GM12864 (cell line): Measurements from ENCODE around the gene CALD1.
"Not testable (repeated sequence)": the region's sequence is repeated elsewhere in the genome, so short reads cannot be mapped to it uniquely, and the experiment has no call there.

Experiments
- DNase-seq: peaks from one replicate; pipeline ENCODE4 v3.0.0-alpha.2; 2011; ENCODE audit warnings: low read depth
- H3K4me3 ChIP-seq: 2 replicates; pipeline ENCODE4 v1.5.1; 2011; ENCODE audit warnings: mild to moderate bottlenecking, low read depth, low read length, control low read depth
- CTCF ChIP-seq: IDR thresholded peaks from 2 replicates; pipeline ENCODE4 v1.5.1; 2011; ENCODE audit warnings: low read depth, mild to moderate bottlenecking, moderate library complexity, low read length, control low read depth, inconsistent platforms; ENCODE audit errors: missing control alignments

Gene CALD1

DNA sequence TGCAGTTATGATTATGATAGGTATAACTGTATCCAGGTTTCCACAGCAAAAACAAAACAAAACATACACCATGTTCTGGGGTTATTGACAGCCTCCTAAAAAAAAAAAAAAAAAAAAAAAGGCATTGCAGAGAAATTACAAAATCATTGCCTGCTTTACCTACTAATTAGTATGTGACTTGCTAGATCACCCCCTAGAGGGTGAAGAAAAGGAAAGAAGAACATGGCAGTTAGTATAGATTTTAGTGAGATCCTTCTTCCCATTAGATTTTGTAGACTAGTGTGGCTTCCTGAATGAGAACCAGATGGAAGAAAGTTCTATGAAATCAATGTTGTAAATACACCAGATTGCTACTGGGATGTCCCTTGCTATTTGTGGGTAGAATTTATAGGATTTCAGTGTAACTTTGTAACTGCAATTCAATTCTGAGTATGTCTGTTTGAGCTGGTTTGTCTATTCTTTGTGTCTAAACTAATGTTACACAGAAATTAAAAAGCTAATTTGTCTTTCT is 182.9 kb downstream of the CALD1 start:
- H3K4me3 ChIP-seq, result no peak overlapping the region
- no peak for TF ChIP-seq CTCF
- no peak for DNase-seq

DNA sequence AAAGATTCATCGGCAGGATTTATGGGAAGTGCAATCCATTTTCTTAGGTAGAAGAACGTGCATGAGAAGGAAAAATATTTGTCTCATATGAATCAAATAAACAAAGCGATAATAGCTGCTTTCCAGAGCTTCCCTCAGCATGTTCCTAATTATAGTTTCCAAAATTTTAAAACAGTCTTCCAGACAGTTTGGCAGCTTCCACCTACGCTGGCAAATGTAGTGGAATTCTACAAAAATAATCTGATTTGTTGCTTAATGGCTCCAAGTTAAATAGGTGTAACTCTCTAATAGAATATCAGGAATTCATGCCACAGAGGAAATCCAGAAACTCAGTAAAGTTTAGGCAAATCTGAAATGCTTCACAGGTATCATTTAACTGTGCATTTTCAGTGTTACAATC is 183.6 kb downstream of the CALD1 start:
- no peak for TF ChIP-seq CTCF
- DNase-seq, result no peak
- H3K4me3 ChIP-seq, result no peak overlapping the region

DNA sequence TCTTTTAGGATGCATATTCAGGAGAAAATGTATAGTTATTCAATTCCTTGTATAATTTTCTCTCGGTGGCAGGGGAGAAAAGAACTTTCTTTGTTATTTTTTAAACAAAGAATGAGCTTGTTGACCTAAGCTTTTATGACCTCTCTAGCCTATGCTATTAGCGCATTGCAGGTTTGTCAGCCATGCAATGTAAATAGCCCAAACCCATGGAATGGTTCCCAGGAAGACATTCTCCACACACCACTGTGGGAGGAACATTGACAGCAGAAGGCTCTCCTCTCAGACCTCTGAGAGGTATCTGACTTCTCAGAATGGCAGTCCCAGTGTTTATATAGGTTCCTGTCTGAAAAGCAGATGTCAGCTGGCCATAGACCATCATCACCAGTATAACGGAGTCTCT is 187.3 kb downstream of the CALD1 start:
- no peak for TF ChIP-seq CTCF
- no peak overlapping the region for H3K4me3 ChIP-seq

DNA sequence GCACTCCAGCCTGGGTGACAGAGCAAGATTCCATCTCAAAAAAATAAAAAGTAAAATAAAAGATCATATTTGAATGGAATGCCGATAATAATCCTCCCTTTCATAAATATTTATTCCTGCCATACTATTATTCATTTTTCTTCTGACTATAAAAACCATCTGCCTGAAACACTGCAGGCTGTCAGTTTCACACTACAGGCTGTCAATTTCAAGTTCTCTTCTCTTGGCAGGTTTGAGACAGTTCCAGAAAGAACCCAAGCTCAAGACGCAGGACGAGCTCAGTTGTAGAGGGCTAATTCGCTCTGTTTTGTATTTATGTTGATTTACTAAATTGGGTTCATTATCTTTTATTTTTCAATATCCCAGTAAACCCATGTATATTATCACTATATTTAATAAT is 188.7 kb downstream of the CALD1 start:
- no peak overlapping the region for H3K4me3 ChIP-seq
- no peak for DNase-seq
- TF ChIP-seq CTCF, result no peak

More for the DNA sequence above, 187.3 kb downstream of the CALD1 start:
- no peak for DNase-seq

- not testable (repeated sequence) for DNase-seq, H3K4me3 ChIP-seq
Observed at GRCh38 chr7:134981645-134982044, 202.2 kb downstream of the CALD1 start.

DNA sequence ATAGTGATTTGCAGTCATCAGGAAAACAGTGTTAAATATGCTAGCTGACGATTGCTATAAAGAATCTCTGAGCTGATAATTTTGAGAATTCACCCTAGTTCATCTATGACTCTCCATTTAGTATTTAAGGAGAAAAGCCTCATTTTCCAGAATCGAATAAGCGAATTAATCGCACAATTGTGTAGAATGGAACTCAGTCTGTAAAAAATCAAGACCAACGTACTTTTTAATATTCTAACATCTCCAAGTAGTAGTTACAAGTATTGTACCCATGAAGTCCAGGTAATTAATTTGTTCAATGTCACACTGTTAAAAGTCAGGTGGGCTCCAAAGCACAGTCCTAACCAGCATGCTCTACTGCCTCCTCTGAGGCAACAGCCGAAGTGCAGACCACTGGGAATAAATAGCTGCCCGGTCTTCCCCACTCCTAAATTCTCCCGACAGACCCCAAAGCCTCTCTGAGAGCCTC is 206.5 kb downstream of the CALD1 start:
- no peak for DNase-seq
- peak; percentile 15 for TF ChIP-seq CTCF
- peak overlapping the region; percentile 86 for H3K4me3 ChIP-seq

DNA sequence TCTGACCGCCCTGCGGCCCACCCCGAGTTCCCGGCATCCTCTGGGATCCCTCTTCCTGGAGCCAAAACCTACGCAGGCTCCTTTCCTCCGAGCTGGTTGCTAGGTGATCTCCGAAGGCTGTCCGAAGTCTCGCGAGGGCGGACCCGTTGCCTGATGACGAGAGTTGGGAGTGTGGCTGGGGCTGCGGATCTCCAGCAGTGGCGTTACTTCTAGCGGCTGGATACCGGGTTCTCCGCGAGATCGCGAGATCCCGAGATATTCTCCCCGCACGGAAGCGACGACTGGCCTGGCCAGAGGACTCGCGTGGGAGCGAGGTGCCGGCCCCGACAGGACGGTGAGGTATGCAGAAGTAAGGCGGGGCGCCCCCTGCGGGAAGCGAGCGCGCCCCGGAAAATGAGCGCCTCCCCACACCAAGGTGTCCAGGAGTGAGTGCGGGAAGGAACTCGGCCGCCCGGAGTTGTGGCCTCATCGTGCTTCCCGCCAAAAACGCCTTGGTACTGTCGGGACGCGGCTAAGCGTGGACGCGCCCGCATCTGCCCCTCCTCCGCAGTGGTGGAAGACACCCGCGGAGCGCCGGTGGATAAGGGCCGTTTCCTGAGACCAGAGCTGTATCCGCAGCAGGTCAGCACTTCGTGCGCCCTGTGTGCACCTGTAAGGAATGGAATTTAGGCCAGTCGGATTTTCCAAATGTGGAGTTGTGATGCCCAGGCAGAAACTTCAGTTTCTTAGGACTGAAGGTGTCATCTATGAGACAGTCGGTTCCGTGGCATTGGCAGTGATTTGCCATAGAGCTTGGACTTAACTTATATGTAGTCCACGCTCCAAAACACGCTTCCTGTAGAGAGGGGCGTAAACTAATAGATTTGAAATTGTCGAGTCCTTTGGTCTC is 207.2 kb downstream of the CALD1 start, which contains the start of gene AGBL3:
Gene AGBL3, plus strand, starts transcription at position 146 of the 889 bp plus-strand sequence. CDS start 1,426 bp downstream, outside the sequence.
- TF ChIP-seq CTCF, result peak; percentile 66
- DNase-seq, result peak; percentile 84
- peak within 1 kb of the TSS; percentile 86 for H3K4me3 ChIP-seq
